Caco-2 (cell line): ENCODE results near the gene SORT1. TPM values are rescaled to one million over a fixed set of nuclear protein-coding genes. Genes with fewer than 3 reads are reported as not detected.

Experiments used
- BruUV-seq: library from RNA; stranded (reverse); fragments of 400-500 nt; replicated peaks from 2 replicates; lab custom pipeline; 2021; lab: Mats Ljungman, UMichigan
- CTCF ChIA-PET: fragments of 300-600 bp; sonication (Branson Sonifier 250); formaldehyde crosslinking; loops from one replicate; lab custom pipeline; 2022; ENCODE audit warnings: antibody characterized with exemption; lab: Charles Lee
- POLR2A ChIA-PET: fragments of 300-600 bp; sonication (Branson Sonifier 250); formaldehyde crosslinking; loops from one replicate; lab custom pipeline; 2022; ENCODE audit warnings: antibody characterized with exemption; lab: Charles Lee
- DNase-seq, 2 experiments: peaks; one replicate each; pipeline versions ENCODE4 v3.0.0 to v3.0.0-alpha.2; 2020 to 2022
- H3K27me3 ChIP-seq: replicated peaks from 2 replicates; pipeline ENCODE4 v1.6.0; 2011; ENCODE audit warnings: low read length; ENCODE audit not compliant: control insufficient read depth, insufficient read depth
- H3K36me3 ChIP-seq: 2 replicates; pipeline ENCODE4 v1.5.1; 2011; ENCODE audit warnings: low read length; ENCODE audit not compliant: control insufficient read depth, insufficient read depth
- H3K4me1 ChIP-seq: fragments of 250-450 bp; sonication (Bioruptor Pico); 2 replicates; pipeline ENCODE4 v1.5.1; 2020; ENCODE audit warnings: mild to moderate bottlenecking
- H3K4me3 ChIP-seq: 2 replicates; pipeline ENCODE4 v1.5.1; 2011; ENCODE audit warnings: low read depth, mild to moderate bottlenecking, control low read depth, low read length
- H3K9me3 ChIP-seq: fragments of 250-450 bp; sonication (Bioruptor Pico); 2 replicates; pipeline ENCODE4 v1.5.1; 2020; ENCODE audit warnings: mild to moderate bottlenecking, moderate library complexity
- H3K27ac Mint-ChIP-seq: one replicate; pipeline ENCODE4 v1.8.0; 2022; ENCODE audit warnings: mixed read lengths; ENCODE audit not compliant: unreplicated experiment
- H3K27me3 Mint-ChIP-seq: one replicate; pipeline ENCODE4 v1.8.0; 2022; ENCODE audit warnings: mixed read lengths; ENCODE audit not compliant: insufficient read depth, unreplicated experiment
- H3K36me3 Mint-ChIP-seq: one replicate; pipeline ENCODE4 v1.8.0; 2022; ENCODE audit warnings: mild to moderate bottlenecking, mixed read lengths; ENCODE audit not compliant: insufficient read depth, unreplicated experiment
- H3K4me1 Mint-ChIP-seq: one replicate; pipeline ENCODE4 v1.8.0; 2022; ENCODE audit warnings: low read depth, mixed read lengths; ENCODE audit not compliant: unreplicated experiment
- H3K4me3 Mint-ChIP-seq: one replicate; pipeline ENCODE4 v1.8.0; 2022; ENCODE audit warnings: mild to moderate bottlenecking, moderate library complexity, mixed read lengths; ENCODE audit not compliant: unreplicated experiment
- H3K9me3 Mint-ChIP-seq: one replicate; pipeline ENCODE4 v1.8.0; 2022; ENCODE audit warnings: mixed read lengths; ENCODE audit not compliant: unreplicated experiment
- CTCF ChIP-seq, 2 experiments: fragments of 200-600 bp in 1 of 2; IDR thresholded peaks; 1 replicate in 1 of 2; 2 replicates in 1 of 2; pipeline versions ENCODE4 v1.5.1 to v1.8.0; 2011 to 2022; ENCODE audit warnings: antibody characterized with exemption in 1 of 2, control low read depth in 1 of 2, inconsistent platforms in 1 of 2, low read depth in 1 of 2, low read length in 1 of 2, mild to moderate bottlenecking in 1 of 2, moderate library complexity in 1 of 2; ENCODE audit not compliant: insufficient read depth in 1 of 2, severe bottlenecking in 1 of 2, unreplicated experiment in 1 of 2
- intact Hi-C: fragments of 100-400 bp; cut with micrococcal nuclease; formaldehyde crosslinking; loops from one replicate; pipeline ENCODE4 v1.10.0; 2022; ENCODE audit not compliant: unreplicated experiment
- total RNA-seq: library from RNA; stranded (reverse); gene quantifications from 2 replicates; pipeline ENCODE4 v1.2.3, GENCODE V29; 2022

The SORT1 gene
- total RNA-seq, 1 experiment from 2014 or later, result 67.1 TPM

- no peaks in the 10 kb centered on the region for H3K27me3 ChIP-seq
- ChIA-PET POLR2A (no interaction called here), CTCF (no interaction called here)
- Mint-ChIP-seq H3K4me1 (no peaks in the 10 kb centered on the region), H3K4me3 (no peak overlapping the region), H3K36me3 (peaks cover 17% of the 10 kb centered on the region), H3K9me3 (no peaks in the 10 kb centered on the region), H3K27me3 (no peaks in the 10 kb centered on the region), H3K27ac (no peak overlapping the region)
- no peaks in the 10 kb centered on the region for H3K9me3 ChIP-seq
- BruUV-seq, result no TSS peak
- TF ChIP-seq CTCF (IDR thresholded peaks at IDR 0.05; ENCODE audit: insufficient read depth in 1 of 2, low read depth in 1 of 2, low read length in 1 of 2, severe bottlenecking in 1 of 2, unreplicated experiment in 1 of 2), result no peak
- intact Hi-C loops, result no loop called here
- DNase-seq, result no peak
- H3K4me3 ChIP-seq, result no peak overlapping the region
- H3K4me1 ChIP-seq, result no peaks in the 10 kb centered on the region
- no peaks in the 10 kb centered on the region for H3K36me3 ChIP-seq
Measured at GRCh38 chr1:109314795-109315194, 82.9 kb downstream of the SORT1 start.

- Mint-ChIP-seq H3K27me3 (no peaks in the 10 kb centered on the region), H3K27ac (no peak overlapping the region), H3K36me3 (peaks cover 17% of the 10 kb centered on the region), H3K9me3 (no peaks in the 10 kb centered on the region), H3K4me1 (no peaks in the 10 kb centered on the region), H3K4me3 (no peak overlapping the region)
- TF ChIP-seq CTCF (IDR thresholded peaks at IDR 0.05; ENCODE audit: insufficient read depth in 1 of 2, low read depth in 1 of 2, low read length in 1 of 2, severe bottlenecking in 1 of 2, unreplicated experiment in 1 of 2), result no peak
- intact Hi-C loops, result no loop called here
- no peak overlapping the region for H3K4me3 ChIP-seq
- DNase-seq, result no peak
- POLR2A ChIA-PET, result interaction anchor here (1.1 kb wide), 1 partner anchor 85 kb away, joined by 3 read pairs; the partner anchor contains the start of gene SORT1
- H3K9me3 ChIP-seq, result no peaks in the 10 kb centered on the region
- BruUV-seq, result no TSS peak
- H3K4me1 ChIP-seq, result no peaks in the 10 kb centered on the region
- H3K36me3 ChIP-seq, result no peaks in the 10 kb centered on the region
- no peaks in the 10 kb centered on the region for H3K27me3 ChIP-seq
- CTCF ChIA-PET, result interaction anchor here (0.7 kb wide), 1 partner anchor 40 kb away, joined by 3 read pairs; no protein-coding TSS in a partner anchor
Measured at GRCh38 chr1:109312978-109313775, 84.5 kb downstream of the SORT1 start.

GRCh38 chr1:109312246-109312645, 85.5 kb downstream of the SORT1 start:
- no peaks in the 10 kb centered on the region for H3K27me3 ChIP-seq
- intact Hi-C loops, result no loop called here
- no peak for DNase-seq
- peaks cover 17% of the 10 kb centered on the region for H3K36me3 Mint-ChIP-seq
- TF ChIP-seq CTCF (IDR thresholded peaks at IDR 0.05; ENCODE audit: insufficient read depth in 1 of 2, low read depth in 1 of 2, low read length in 1 of 2, severe bottlenecking in 1 of 2, unreplicated experiment in 1 of 2), result no peak
- no peaks in the 10 kb centered on the region for H3K4me1 ChIP-seq
- H3K4me3 Mint-ChIP-seq, result no peak overlapping the region
- no peaks in the 10 kb centered on the region for H3K4me1 Mint-ChIP-seq
- POLR2A ChIA-PET, result no interaction called here
- H3K36me3 ChIP-seq, result no peaks in the 10 kb centered on the region
- CTCF ChIA-PET, result interaction anchor here (0.6 kb wide), 1 partner anchor 15 kb away, joined by 3 read pairs; no protein-coding TSS in a partner anchor
- no peak overlapping the region for H3K27ac Mint-ChIP-seq
- H3K9me3 ChIP-seq, result no peaks in the 10 kb centered on the region
- no TSS peak for BruUV-seq
- H3K27me3 Mint-ChIP-seq, result no peaks in the 10 kb centered on the region
- no peak overlapping the region for H3K4me3 ChIP-seq
- H3K9me3 Mint-ChIP-seq, result no peaks in the 10 kb centered on the region
